GM23338 (cell line): ENCODE measurements around the gene TSFM. TPM values are rescaled to one million over a fixed set of nuclear protein-coding genes. Genes with fewer than 3 reads are reported as not detected.

Experiments used
- ATAC-seq: fragments of 200-7000 bp; cut with Tn5 transposase; 3 replicates; pipeline ENCODE4 v1.9.1; 2020
- DNase-seq: peaks from one replicate; pipeline ENCODE4 v3.0.0-alpha.2; 2015; ENCODE audit warnings: low spot score
- H2AFZ ChIP-seq: fragments of 200-600 bp; sonication (generic); 2 replicates; pipeline ENCODE4 v1.8.0; 2016; ENCODE audit warnings: antibody characterized with exemption, mild to moderate bottlenecking, moderate library complexity
- H3F3A ChIP-seq: fragments of 200-600 bp; sonication (generic); replicated peaks from 2 replicates; pipeline ENCODE4 v1.8.0; 2017; ENCODE audit warnings: antibody characterized with exemption, mixed run types, low read depth
- H3K27ac ChIP-seq: fragments of 200-600 bp; sonication (generic); 2 replicates; pipeline ENCODE4 v1.6.1; 2016; ENCODE audit warnings: low read depth
- H3K27me3 ChIP-seq: fragments of 200-600 bp; sonication (generic); 2 replicates; pipeline ENCODE4 v1.8.0; 2016; ENCODE audit warnings: mild to moderate bottlenecking, mixed run types, moderate library complexity; ENCODE audit not compliant: insufficient read depth
- H3K36me3 ChIP-seq: fragments of 200-600 bp; sonication (generic); 2 replicates; pipeline ENCODE4 v1.8.0; 2016; ENCODE audit warnings: mild to moderate bottlenecking; ENCODE audit not compliant: insufficient read depth
- H3K4me1 ChIP-seq: fragments of 200-600 bp; sonication (generic); 2 replicates; pipeline ENCODE4 v1.8.0; 2016; ENCODE audit warnings: mild to moderate bottlenecking, moderate library complexity; ENCODE audit not compliant: insufficient read depth
- H3K4me2 ChIP-seq: fragments of 200-600 bp; sonication (generic); 2 replicates; pipeline ENCODE4 v1.7.1; 2017; ENCODE audit warnings: mixed run types
- H3K4me3 ChIP-seq: fragments of 200-600 bp; sonication (generic); 2 replicates; pipeline ENCODE4 v1.6.1; 2016; ENCODE audit warnings: mixed run types
- H3K79me2 ChIP-seq: fragments of 200-600 bp; sonication (generic); replicated peaks from 2 replicates; pipeline ENCODE4 v1.8.0; 2017; ENCODE audit warnings: mild to moderate bottlenecking; ENCODE audit not compliant: insufficient read depth
- H3K9me2 ChIP-seq: fragments of 200-600 bp; sonication (generic); 2 replicates; pipeline ENCODE4 v1.8.0; 2017; ENCODE audit not compliant: insufficient read depth
- H4K20me1 ChIP-seq: fragments of 200-600 bp; sonication (generic); replicated peaks from 2 replicates; pipeline ENCODE4 v1.8.0; 2017; ENCODE audit warnings: mild to moderate bottlenecking; ENCODE audit not compliant: insufficient read depth
- H3K27ac Mint-ChIP-seq: 2 replicates; pipeline ENCODE4 v1.8.0; 2020; ENCODE audit warnings: inconsistent platforms, mild to moderate bottlenecking, moderate library complexity, mixed read lengths
- H3K27me3 Mint-ChIP-seq: 3 replicates; pipeline ENCODE4 v1.8.0; 2022; ENCODE audit warnings: low read depth, mild to moderate bottlenecking, moderate library complexity, mixed read lengths, inconsistent platforms; ENCODE audit not compliant: insufficient read depth, poor library complexity
- H3K36me3 Mint-ChIP-seq: 3 replicates; pipeline ENCODE4 v1.8.0; 2021; ENCODE audit warnings: low read depth, mild to moderate bottlenecking, inconsistent platforms, moderate library complexity, mixed read lengths
- H3K4me1 Mint-ChIP-seq: 3 replicates; pipeline ENCODE4 v1.8.0; 2020; ENCODE audit warnings: mild to moderate bottlenecking, inconsistent platforms, mixed read lengths
- H3K4me3 Mint-ChIP-seq: 3 replicates; pipeline ENCODE4 v1.8.0; 2021; ENCODE audit warnings: moderate library complexity, mild to moderate bottlenecking, inconsistent platforms, mixed read lengths
- H3K9me3 Mint-ChIP-seq: 3 replicates; pipeline ENCODE4 v1.8.0; 2020; ENCODE audit warnings: moderate library complexity, mild to moderate bottlenecking, inconsistent platforms, mixed read lengths
- CREB1 ChIP-seq: fragments of 250-450 bp; sonication (Bioruptor Pico); IDR thresholded peaks from 2 replicates; pipeline ENCODE4 v1.5.0; 2020; ENCODE audit warnings: low read depth, mild to moderate bottlenecking, moderate library complexity
- CTCF ChIP-seq, 2 experiments: fragments of 200-600 bp in 1 of 2; sonication (generic) in 1 of 2; conservative IDR thresholded peaks; 2 replicates each; pipeline versions ENCODE4 v1.5.1 to v1.6.1; 2016 to 2017; ENCODE audit warnings: antibody characterized with exemption in 2 of 2, low read depth in 2 of 2, mild to moderate bottlenecking in 2 of 2, moderate library complexity in 1 of 2
- EZH2 ChIP-seq: fragments of 200-600 bp; sonication (generic); IDR thresholded peaks from one replicate; pipeline ENCODE4 v1.8.0; 2017; ENCODE audit warnings: antibody characterized with exemption, mild to moderate bottlenecking, low read depth; ENCODE audit not compliant: unreplicated experiment
- EZH2phosphoT487 ChIP-seq: fragments of 200-600 bp; sonication (generic); IDR thresholded peaks from one replicate; pipeline ENCODE4 v1.8.1; 2018; ENCODE audit warnings: antibody characterized with exemption; ENCODE audit not compliant: unreplicated experiment
- JUNB ChIP-seq: IDR thresholded peaks from one replicate; pipeline ENCODE4 v1.6.1; 2016; ENCODE audit warnings: antibody characterized with exemption; ENCODE audit not compliant: unreplicated experiment
- NANOG ChIP-seq: IDR thresholded peaks from 2 replicates; pipeline ENCODE4 v1.6.1; 2016; ENCODE audit warnings: antibody characterized with exemption, borderline replicate concordance
- STAT1 ChIP-seq: IDR thresholded peaks from one replicate; pipeline ENCODE4 v1.6.1; 2016; ENCODE audit warnings: antibody characterized with exemption; ENCODE audit not compliant: unreplicated experiment
- ZNF114 ChIP-seq: fragments of 250-450 bp; sonication (Bioruptor Pico); IDR thresholded peaks from 2 replicates; pipeline ENCODE4 v1.5.0; 2020; ENCODE audit warnings: mild to moderate bottlenecking, moderate library complexity
- ZNF331 ChIP-seq: fragments of 250-450 bp; sonication (Bioruptor Pico); IDR thresholded peaks from 2 replicates; pipeline ENCODE4 v1.5.0; 2020; ENCODE audit warnings: low read depth, mild to moderate bottlenecking, moderate library complexity
- ZNF462 ChIP-seq: fragments of 250-450 bp; sonication (Bioruptor Pico); IDR thresholded peaks from 2 replicates; pipeline ENCODE4 v1.5.0; 2020; ENCODE audit warnings: mild to moderate bottlenecking, moderate library complexity
- polyA plus RNA-seq: library from polyadenylated mRNA; unstranded; fragments of >200 nt; fragmentation: Nextera tagmentation; extraction: Ambion mirVana; gene quantifications from 2 replicates; pipeline ENCODE4 v1.2.1, GENCODE V29; 2016
- total RNA-seq: library from RNA; depleted of rRNA; stranded (reverse); fragments of >200 nt; shearing (Covaris generic); gene quantifications from 2 replicates; pipeline ENCODE4 v1.2.3, GENCODE V29; 2014
- TF ChIP-seq, protein P1 (sequence below): IDR thresholded peaks from 2 replicates; pipeline ENCODE4 v1.6.1; 2016; ENCODE audit warnings: antibody characterized with exemption
- TF ChIP-seq, protein P2 (sequence below): IDR thresholded peaks from one replicate; pipeline ENCODE4 v1.6.1; 2018; ENCODE audit warnings: antibody characterized with exemption; ENCODE audit not compliant: unreplicated experiment

Gene TSFM
- total and polyA plus RNA-seq, 2 experiments from 2014 or later, result 29.5 to 43.1 TPM

GRCh38 chr12:57781801-57782200 is 786 bp upstream of the TSFM start (continued):
- no peak for TF ChIP-seq CTCF (conservative IDR thresholded peaks at IDR 0.05; ENCODE audit: low read depth in 2 of 2)

DNA sequence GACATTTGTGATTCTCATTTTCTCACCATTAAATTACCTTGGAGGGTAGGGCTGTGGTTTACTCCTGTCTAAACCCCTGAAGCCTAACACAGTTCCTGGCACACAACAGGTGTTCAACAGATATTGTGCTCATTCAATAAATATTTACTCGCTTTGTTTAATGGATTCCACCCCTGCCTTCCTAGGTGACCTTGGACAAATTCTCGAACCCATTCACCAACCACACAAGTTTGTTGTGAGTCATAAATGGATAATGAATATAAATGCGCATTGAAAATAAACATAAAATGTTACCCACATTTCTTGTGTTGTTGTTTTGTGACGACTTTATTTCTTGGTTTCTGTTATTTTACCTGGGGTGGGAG is 362 bp upstream of the TSFM start:
- Histone ChIP-seq H3K9me2 (no peaks in the 10 kb centered on the region), H3K4me3 (peak overlapping the region; percentile 100; the same call in 1 of the 2 replicates), H3K4me2 (no peak overlapping the region), H4K20me1 (peaks cover 1% of the 10 kb centered on the region), H3K27me3 (no peaks in the 10 kb centered on the region), H3F3A (no peaks in the 10 kb centered on the region), H3K79me2 (peaks cover 18% of the 10 kb centered on the region), H3K36me3 (peaks cover 18% of the 10 kb centered on the region; the same call in 1 of the 2 replicates), H3K27ac (no peak overlapping the region), H3K4me1 (peaks cover 5% of the 10 kb centered on the region; the same call in 1 of the 2 replicates), H2AFZ (no peak overlapping the region)
- H3K27me3 Mint-ChIP-seq, result peaks cover 5% of the 10 kb centered on the region
- H3K4me1 Mint-ChIP-seq, result peaks cover 4% of the 10 kb centered on the region; the same call in 1 of the 3 replicates
- DNase-seq, result no peak
- peak overlapping the region; percentile 100 for H3K4me3 Mint-ChIP-seq
- no peak for ATAC-seq
- H3K36me3 Mint-ChIP-seq, result peaks cover 23% of the 10 kb centered on the region
- no peak overlapping the region for H3K27ac Mint-ChIP-seq
- H3K9me3 Mint-ChIP-seq, result no peaks in the 10 kb centered on the region
- TF ChIP-seq EZH2 (no peak), CREB1 (no peak), ZNF331 (CRISPR knock-in tag) (no peak), STAT1 (no peak), JUNB (no peak), NANOG (no peak), ZNF462 (CRISPR knock-in tag) (no peak), ZNF114 (CRISPR knock-in tag) (no peak), EZH2phosphoT487 (no peak)
- TF ChIP-seq, protein P1, sequence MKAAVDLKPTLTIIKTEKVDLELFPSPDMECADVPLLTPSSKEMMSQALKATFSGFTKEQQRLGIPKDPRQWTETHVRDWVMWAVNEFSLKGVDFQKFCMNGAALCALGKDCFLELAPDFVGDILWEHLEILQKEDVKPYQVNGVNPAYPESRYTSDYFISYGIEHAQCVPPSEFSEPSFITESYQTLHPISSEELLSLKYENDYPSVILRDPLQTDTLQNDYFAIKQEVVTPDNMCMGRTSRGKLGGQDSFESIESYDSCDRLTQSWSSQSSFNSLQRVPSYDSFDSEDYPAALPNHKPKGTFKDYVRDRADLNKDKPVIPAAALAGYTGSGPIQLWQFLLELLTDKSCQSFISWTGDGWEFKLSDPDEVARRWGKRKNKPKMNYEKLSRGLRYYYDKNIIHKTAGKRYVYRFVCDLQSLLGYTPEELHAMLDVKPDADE, result no peak
- TF ChIP-seq, protein P2, sequence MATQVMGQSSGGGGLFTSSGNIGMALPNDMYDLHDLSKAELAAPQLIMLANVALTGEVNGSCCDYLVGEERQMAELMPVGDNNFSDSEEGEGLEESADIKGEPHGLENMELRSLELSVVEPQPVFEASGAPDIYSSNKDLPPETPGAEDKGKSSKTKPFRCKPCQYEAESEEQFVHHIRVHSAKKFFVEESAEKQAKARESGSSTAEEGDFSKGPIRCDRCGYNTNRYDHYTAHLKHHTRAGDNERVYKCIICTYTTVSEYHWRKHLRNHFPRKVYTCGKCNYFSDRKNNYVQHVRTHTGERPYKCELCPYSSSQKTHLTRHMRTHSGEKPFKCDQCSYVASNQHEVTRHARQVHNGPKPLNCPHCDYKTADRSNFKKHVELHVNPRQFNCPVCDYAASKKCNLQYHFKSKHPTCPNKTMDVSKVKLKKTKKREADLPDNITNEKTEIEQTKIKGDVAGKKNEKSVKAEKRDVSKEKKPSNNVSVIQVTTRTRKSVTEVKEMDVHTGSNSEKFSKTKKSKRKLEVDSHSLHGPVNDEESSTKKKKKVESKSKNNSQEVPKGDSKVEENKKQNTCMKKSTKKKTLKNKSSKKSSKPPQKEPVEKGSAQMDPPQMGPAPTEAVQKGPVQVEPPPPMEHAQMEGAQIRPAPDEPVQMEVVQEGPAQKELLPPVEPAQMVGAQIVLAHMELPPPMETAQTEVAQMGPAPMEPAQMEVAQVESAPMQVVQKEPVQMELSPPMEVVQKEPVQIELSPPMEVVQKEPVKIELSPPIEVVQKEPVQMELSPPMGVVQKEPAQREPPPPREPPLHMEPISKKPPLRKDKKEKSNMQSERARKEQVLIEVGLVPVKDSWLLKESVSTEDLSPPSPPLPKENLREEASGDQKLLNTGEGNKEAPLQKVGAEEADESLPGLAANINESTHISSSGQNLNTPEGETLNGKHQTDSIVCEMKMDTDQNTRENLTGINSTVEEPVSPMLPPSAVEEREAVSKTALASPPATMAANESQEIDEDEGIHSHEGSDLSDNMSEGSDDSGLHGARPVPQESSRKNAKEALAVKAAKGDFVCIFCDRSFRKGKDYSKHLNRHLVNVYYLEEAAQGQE, result no peak
